ENCODE results near the gene ARL10.

DNA sequence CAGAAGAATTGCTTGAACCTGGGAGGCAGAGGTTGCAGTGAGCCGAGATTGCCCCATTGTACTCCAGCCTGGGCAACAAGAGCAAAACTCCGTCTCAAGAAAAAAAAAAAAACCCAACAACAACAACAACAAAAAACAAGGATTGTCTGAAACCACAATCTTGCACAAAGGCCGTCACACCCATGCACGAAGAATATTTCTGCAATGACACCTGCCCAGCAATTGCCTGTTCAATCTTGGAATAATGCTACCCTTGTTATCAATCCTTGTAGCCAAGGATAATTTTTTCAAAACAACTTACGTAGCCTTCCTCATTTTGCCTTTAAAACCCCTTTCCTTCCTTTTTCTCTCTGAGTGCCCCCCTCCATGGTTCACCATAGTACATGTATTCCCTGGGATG lies 54.8 kb downstream of the ARL10 start:
- TF ChIP-seq, protein P1, sequence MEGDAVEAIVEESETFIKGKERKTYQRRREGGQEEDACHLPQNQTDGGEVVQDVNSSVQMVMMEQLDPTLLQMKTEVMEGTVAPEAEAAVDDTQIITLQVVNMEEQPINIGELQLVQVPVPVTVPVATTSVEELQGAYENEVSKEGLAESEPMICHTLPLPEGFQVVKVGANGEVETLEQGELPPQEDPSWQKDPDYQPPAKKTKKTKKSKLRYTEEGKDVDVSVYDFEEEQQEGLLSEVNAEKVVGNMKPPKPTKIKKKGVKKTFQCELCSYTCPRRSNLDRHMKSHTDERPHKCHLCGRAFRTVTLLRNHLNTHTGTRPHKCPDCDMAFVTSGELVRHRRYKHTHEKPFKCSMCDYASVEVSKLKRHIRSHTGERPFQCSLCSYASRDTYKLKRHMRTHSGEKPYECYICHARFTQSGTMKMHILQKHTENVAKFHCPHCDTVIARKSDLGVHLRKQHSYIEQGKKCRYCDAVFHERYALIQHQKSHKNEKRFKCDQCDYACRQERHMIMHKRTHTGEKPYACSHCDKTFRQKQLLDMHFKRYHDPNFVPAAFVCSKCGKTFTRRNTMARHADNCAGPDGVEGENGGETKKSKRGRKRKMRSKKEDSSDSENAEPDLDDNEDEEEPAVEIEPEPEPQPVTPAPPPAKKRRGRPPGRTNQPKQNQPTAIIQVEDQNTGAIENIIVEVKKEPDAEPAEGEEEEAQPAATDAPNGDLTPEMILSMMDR (IDR thresholded peaks at IDR 0.05; ENCODE audit: low read depth, low read length, poor library complexity, severe bottlenecking), result no peak
- TF ChIP-seq EZH2phosphoT487 (IDR thresholded peaks at IDR 0.05; ENCODE audit: borderline replicate concordance, low read length), result no peak

Data from DOHH2 (cell line).